ENCODE results near the gene RASIP1.
"Not testable (repeated sequence)": the region's sequence is repeated elsewhere in the genome, so short reads cannot be mapped to it uniquely, and the experiment has no call there.

The RASIP1 gene

GRCh38 chr19:48705431-48705830 lies 35.0 kb downstream of the RASIP1 start:
- no peak for DNase-seq

- no peak for DNase-seq
Measured at GRCh38 chr19:48703316-48703715, 37.1 kb downstream of the RASIP1 start.

GRCh38 chr19:48702701-48703100 lies 37.7 kb downstream of the RASIP1 start:
- no peak for DNase-seq

GRCh38 chr19:48698046-48698445 lies 42.4 kb downstream of the RASIP1 start:
- no peak for DNase-seq

- no peak for DNase-seq
Measured at GRCh38 chr19:48696353-48697010, 43.9 kb downstream of the RASIP1 start.

- no peak for DNase-seq
Measured at GRCh38 chr19:48695743-48696352, 44.6 kb downstream of the RASIP1 start, which contains the start of gene FUT2. Gene FUT2, plus strand, starts transcription at chr19:48695971. Its CDS starts 6,986 bp downstream, at chr19:48702957.

GRCh38 chr19:48693629-48694028 lies 46.8 kb downstream of the RASIP1 start:
- not testable (repeated sequence) for DNase-seq

- no peak for DNase-seq
Measured at GRCh38 chr19:48689449-48689848, 51.0 kb downstream of the RASIP1 start.

GRCh38 chr19:48687776-48688175 lies 52.6 kb downstream of the RASIP1 start:
- DNase-seq: no peak

GRCh38 chr19:48686637-48687036 lies 53.8 kb downstream of the RASIP1 start:
- DNase-seq: not testable (repeated sequence)

GRCh38 chr19:48686088-48686487 lies 54.3 kb downstream of the RASIP1 start:
- no peak for DNase-seq

- no peak for DNase-seq
Measured at GRCh38 chr19:48685583-48685982, 54.8 kb downstream of the RASIP1 start.

- DNase-seq: no peak
Measured at GRCh38 chr19:48683349-48683748, 57.1 kb downstream of the RASIP1 start.

- no peak for DNase-seq
Measured at GRCh38 chr19:48681127-48681470, 59.3 kb downstream of the RASIP1 start.

GRCh38 chr19:48680436-48681126 lies 59.8 kb downstream of the RASIP1 start:
- DNase-seq: no peak

GRCh38 chr19:48680006-48680405 lies 60.4 kb downstream of the RASIP1 start:
- DNase-seq: not testable (repeated sequence)

GRCh38 chr19:48678201-48678600 lies 62.2 kb downstream of the RASIP1 start:
- no peak for DNase-seq

GRCh38 chr19:48676887-48677286 lies 63.5 kb downstream of the RASIP1 start:
- DNase-seq: no peak

GRCh38 chr19:48676487-48676886 lies 63.9 kb downstream of the RASIP1 start:
- no peak for DNase-seq

- DNase-seq: peak; percentile 69
Measured at GRCh38 chr19:48674921-48675824, 65.2 kb downstream of the RASIP1 start.

- no peak for DNase-seq
Measured at GRCh38 chr19:48674216-48674809, 66.1 kb downstream of the RASIP1 start.

- DNase-seq: no peak
Measured at GRCh38 chr19:48673436-48674100, 66.8 kb downstream of the RASIP1 start.

Data from central memory CD4-positive, alpha-beta T cell (primary cell).